Measurements from ENCODE around the gene SLC19A1.

DNA sequence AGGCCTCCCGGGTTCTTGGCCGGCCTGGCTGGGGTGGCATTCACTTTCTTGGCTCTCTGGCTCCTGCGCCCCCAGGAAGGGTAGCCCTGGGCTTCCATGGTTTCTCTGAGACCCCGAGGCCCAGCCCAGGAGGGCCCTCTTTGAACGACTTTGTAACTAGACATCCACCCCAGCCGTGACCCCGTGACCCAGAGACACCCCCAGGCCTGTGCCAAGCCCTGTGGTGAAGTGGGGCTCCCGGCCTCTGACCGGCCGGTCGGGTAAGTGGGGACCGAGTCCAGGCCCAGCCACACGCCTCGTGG, 73.3 kb downstream of the SLC19A1 start:
- TF ChIP-seq, protein P1, sequence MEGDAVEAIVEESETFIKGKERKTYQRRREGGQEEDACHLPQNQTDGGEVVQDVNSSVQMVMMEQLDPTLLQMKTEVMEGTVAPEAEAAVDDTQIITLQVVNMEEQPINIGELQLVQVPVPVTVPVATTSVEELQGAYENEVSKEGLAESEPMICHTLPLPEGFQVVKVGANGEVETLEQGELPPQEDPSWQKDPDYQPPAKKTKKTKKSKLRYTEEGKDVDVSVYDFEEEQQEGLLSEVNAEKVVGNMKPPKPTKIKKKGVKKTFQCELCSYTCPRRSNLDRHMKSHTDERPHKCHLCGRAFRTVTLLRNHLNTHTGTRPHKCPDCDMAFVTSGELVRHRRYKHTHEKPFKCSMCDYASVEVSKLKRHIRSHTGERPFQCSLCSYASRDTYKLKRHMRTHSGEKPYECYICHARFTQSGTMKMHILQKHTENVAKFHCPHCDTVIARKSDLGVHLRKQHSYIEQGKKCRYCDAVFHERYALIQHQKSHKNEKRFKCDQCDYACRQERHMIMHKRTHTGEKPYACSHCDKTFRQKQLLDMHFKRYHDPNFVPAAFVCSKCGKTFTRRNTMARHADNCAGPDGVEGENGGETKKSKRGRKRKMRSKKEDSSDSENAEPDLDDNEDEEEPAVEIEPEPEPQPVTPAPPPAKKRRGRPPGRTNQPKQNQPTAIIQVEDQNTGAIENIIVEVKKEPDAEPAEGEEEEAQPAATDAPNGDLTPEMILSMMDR (IDR thresholded peaks at IDR 0.05; ENCODE audit: insufficient read depth, low read length), result no peak
- TF ChIP-seq, protein P2, sequence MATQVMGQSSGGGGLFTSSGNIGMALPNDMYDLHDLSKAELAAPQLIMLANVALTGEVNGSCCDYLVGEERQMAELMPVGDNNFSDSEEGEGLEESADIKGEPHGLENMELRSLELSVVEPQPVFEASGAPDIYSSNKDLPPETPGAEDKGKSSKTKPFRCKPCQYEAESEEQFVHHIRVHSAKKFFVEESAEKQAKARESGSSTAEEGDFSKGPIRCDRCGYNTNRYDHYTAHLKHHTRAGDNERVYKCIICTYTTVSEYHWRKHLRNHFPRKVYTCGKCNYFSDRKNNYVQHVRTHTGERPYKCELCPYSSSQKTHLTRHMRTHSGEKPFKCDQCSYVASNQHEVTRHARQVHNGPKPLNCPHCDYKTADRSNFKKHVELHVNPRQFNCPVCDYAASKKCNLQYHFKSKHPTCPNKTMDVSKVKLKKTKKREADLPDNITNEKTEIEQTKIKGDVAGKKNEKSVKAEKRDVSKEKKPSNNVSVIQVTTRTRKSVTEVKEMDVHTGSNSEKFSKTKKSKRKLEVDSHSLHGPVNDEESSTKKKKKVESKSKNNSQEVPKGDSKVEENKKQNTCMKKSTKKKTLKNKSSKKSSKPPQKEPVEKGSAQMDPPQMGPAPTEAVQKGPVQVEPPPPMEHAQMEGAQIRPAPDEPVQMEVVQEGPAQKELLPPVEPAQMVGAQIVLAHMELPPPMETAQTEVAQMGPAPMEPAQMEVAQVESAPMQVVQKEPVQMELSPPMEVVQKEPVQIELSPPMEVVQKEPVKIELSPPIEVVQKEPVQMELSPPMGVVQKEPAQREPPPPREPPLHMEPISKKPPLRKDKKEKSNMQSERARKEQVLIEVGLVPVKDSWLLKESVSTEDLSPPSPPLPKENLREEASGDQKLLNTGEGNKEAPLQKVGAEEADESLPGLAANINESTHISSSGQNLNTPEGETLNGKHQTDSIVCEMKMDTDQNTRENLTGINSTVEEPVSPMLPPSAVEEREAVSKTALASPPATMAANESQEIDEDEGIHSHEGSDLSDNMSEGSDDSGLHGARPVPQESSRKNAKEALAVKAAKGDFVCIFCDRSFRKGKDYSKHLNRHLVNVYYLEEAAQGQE (IDR thresholded peaks at IDR 0.05; ENCODE audit: insufficient replicate concordance, low read depth), result no peak
- TF ChIP-seq POLR2AphosphoS5 (IDR thresholded peaks at IDR 0.05; ENCODE audit: low read depth), result no peak
- TF ChIP-seq GABPA (IDR thresholded peaks at IDR 0.05; ENCODE audit: low read depth), result no peak
- no peak for TF ChIP-seq SPI1 (IDR thresholded peaks at IDR 0.05; ENCODE audit: borderline replicate concordance, low read depth)

Measured in HL-60 (cell line).